ENCODE results near the gene BOLA1. TPM values are rescaled to one million over a fixed set of nuclear protein-coding genes. Genes with fewer than 3 reads are reported as not detected.

The BOLA1 gene
- total RNA-seq, 4 donors from 2014 or later = 7.4 to 61.0 (median 31.5) TPM

DNA sequence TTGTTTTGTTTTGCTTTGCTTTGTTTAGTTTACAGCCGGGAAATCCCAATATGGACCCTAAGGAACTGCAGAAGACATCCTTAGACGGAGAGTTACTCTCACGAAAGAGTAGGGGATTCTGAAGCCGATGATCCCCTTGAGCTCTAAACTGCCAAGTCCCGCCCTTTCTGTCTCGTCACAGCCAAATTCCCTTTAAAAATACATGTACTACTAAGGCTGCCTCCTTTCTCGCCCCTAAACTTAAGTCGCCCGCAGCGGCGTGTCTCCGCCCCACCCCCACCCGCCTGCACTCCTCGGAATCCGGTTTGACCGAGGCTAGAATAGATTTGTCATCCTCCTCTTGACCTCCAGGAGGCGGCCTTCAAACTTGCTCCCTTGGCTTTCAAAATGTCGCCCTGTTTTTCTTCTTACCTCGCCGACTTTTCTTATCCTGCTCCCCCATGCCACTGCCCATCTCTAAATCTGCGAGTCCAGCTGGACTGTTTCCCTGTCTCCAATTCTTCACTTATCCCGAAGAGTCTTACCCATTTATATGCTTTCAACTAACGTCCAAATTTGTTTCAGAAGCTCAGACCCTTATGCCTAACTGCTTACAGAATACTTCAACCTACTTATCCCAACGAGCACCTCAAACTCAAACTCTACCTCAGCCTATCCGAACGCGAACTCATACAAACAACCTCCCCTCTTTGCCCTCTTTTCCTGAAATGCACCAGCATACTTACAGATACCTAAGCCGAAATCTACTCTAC, 10.9 kb upstream of the BOLA1 start:
- peak overlapping the region; percentile 97 to 100 (median 98) for H3K27ac ChIP-seq
- 8% methylated on average over 22 to 28 of the region's 28 CpGs for WGBS, 2 donors (ENCODE audit: low coverage in 1 of 2)
- H3K27me3 ChIP-seq = no peaks in the 10 kb centered on the region
- peaks cover 0 to 25% (median 13%) of the 10 kb centered on the region in 4 donors for H3K4me1 ChIP-seq
- no peaks in the 10 kb centered on the region for H3K9me3 ChIP-seq
- intact Hi-C loops (cut with DNase I; ENCODE audit: low total_unique reads) = no loop called here
- peak; percentile 86 for DNase-seq
- H3K4me3 ChIP-seq = peak overlapping the region; percentile 12 to 61 (median 51)
- no peak for TF ChIP-seq POLR2AphosphoS5 (IDR thresholded peaks at IDR 0.05)
- TF ChIP-seq, protein P1, sequence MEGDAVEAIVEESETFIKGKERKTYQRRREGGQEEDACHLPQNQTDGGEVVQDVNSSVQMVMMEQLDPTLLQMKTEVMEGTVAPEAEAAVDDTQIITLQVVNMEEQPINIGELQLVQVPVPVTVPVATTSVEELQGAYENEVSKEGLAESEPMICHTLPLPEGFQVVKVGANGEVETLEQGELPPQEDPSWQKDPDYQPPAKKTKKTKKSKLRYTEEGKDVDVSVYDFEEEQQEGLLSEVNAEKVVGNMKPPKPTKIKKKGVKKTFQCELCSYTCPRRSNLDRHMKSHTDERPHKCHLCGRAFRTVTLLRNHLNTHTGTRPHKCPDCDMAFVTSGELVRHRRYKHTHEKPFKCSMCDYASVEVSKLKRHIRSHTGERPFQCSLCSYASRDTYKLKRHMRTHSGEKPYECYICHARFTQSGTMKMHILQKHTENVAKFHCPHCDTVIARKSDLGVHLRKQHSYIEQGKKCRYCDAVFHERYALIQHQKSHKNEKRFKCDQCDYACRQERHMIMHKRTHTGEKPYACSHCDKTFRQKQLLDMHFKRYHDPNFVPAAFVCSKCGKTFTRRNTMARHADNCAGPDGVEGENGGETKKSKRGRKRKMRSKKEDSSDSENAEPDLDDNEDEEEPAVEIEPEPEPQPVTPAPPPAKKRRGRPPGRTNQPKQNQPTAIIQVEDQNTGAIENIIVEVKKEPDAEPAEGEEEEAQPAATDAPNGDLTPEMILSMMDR (IDR thresholded peaks at IDR 0.05) = peak; percentile 49 to 82 (median 63)
- H3K36me3 ChIP-seq = no peaks in the 10 kb centered on the region
- in situ Hi-C loops (cut with MboI; ENCODE audit: low pct_ligation_motif_present in 1 of 4, low pct_unique_long_range_greater_than_20kb in 1 of 4, low sequenced_read_pairs in 3 of 4) = no loop called here

DNA sequence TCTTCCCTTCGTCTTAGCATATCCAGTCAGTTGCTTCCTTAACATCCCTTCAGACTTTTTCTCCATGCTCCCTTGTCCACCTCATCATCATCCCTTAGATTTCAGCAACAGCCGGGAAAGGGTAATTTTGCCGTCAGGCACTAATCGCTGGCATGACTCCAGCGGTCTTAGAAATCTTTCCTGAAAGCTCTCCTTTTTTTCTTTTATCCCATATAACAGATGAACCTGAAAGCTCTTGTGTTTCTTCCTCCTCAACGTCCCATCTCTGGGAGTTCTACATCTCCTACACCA, 10.4 kb upstream of the BOLA1 start:
- Histone ChIP-seq H3K27me3 (no peaks in the 10 kb centered on the region), H3K4me3 (peak overlapping the region in 3 of 4 donors; percentile 41 to 61 (median 61)), H3K27ac (peak overlapping the region; percentile 97 to 100 (median 98)), H3K9me3 (no peaks in the 10 kb centered on the region), H3K4me1 (peaks cover 0 to 20% (median 13%) of the 10 kb centered on the region in 4 donors), H3K36me3 (no peaks in the 10 kb centered on the region)
- intact Hi-C loops (cut with DNase I; ENCODE audit: low total_unique reads) (no loop called here), in situ Hi-C loops (cut with MboI; ENCODE audit: low pct_ligation_motif_present in 1 of 4, low pct_unique_long_range_greater_than_20kb in 1 of 4, low sequenced_read_pairs in 3 of 4) (no loop called here)
- WGBS, 2 donors (ENCODE audit: low coverage in 1 of 2) = 36 to 46% methylated on average over 2 to 6 of the region's 6 CpGs
- TF ChIP-seq POLR2A (IDR thresholded peaks at IDR 0.05) (no peak), EP300 (IDR thresholded peaks at IDR 0.05; ENCODE audit: low read depth) (no peak), POLR2AphosphoS5 (IDR thresholded peaks at IDR 0.05) (no peak)
- TF ChIP-seq, protein P1 (IDR thresholded peaks at IDR 0.05) = no peak
- no peak for DNase-seq

DNA sequence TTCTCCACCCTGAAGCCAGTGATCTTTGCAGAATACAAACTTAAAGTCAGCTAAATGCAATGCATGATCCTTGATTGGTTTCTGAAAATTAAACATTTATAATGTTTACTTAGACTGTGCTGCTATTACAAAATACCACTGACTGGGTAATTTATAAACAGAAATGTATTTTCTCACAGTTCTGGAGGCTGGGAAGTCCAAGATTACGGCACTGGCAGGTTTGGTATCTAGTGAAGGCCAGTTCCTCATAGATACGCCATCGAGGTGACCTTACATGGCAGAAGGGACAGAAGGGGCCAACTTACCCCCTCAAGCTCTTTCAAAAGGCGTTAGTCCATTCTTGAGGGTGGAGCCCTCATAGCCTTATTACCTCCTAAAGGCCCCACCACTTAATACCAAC, 2.8 kb upstream of the BOLA1 start:
- whole genome bisulfite sequencing, 2 donors (ENCODE audit: low coverage in 1 of 2) = 83 to 94% methylated on average over 3 to 4 of the region's 4 CpGs
- no peak for DNase-seq
- Histone ChIP-seq H3K27ac (no peak overlapping the region), H3K4me1 (peaks cover 3 to 9% (median 7%) of the 10 kb centered on the region in 4 donors), H3K4me3 (no peak overlapping the region), H3K9me3 (no peaks in the 10 kb centered on the region), H3K36me3 (no peaks in the 10 kb centered on the region), H3K27me3 (no peaks in the 10 kb centered on the region)
- intact Hi-C loops (cut with DNase I; ENCODE audit: low total_unique reads) (no loop called here), in situ Hi-C loops (cut with MboI; ENCODE audit: low pct_ligation_motif_present in 1 of 4, low pct_unique_long_range_greater_than_20kb in 1 of 4, low sequenced_read_pairs in 3 of 4) (no loop called here)
- TF ChIP-seq POLR2AphosphoS5 (IDR thresholded peaks at IDR 0.05) (no peak), POLR2A (IDR thresholded peaks at IDR 0.05) (no peak), EP300 (IDR thresholded peaks at IDR 0.05; ENCODE audit: low read depth) (no peak)
- TF ChIP-seq, protein P1 (IDR thresholded peaks at IDR 0.05) = no peak

DNA sequence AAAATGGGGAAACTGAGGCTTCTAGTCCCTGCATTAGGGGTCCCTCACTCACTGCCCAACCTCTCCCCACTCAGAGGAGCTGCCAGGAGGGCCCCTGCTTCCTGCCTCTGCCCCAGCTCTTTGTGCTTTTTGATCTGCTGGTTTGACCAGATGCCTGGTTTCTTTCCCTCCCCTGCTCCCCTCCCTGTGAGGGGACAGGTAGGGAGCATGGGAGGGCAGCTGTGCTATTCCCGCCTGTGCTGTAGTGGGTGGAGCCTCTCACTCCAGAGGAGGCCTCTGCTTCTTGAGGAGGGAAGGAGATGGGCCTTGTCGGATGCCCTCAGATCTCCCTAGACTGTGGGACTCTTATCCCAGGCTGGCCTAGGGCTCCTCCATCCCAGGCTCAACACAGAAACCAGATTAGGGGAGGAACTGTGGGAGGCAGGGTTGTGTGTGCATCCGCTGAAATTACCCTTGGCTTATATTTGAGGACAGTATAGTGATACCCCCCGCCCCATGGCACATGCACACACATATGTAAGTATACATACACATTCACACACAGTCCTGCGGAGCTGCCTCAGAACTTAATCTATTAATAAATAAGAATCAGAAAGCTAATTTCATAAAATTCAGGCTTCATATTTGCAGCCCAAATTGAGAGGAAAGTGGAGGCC, 4.6 kb downstream of the BOLA1 start:
- Histone ChIP-seq H3K4me1 (peaks cover 3 to 9% (median 7%) of the 10 kb centered on the region in 4 donors), H3K9me3 (no peaks in the 10 kb centered on the region), H3K27me3 (no peaks in the 10 kb centered on the region), H3K4me3 (no peak overlapping the region), H3K27ac (no peak overlapping the region), H3K36me3 (no peaks in the 10 kb centered on the region)
- no peak for DNase-seq
- no peak for TF ChIP-seq EP300 (IDR thresholded peaks at IDR 0.05; ENCODE audit: low read depth)
- TF ChIP-seq POLR2AphosphoS5 (IDR thresholded peaks at IDR 0.05) = no peak
- TF ChIP-seq, protein P1 (IDR thresholded peaks at IDR 0.05) = no peak
- no peak for TF ChIP-seq POLR2A (IDR thresholded peaks at IDR 0.05)
- intact Hi-C loops (cut with DNase I; ENCODE audit: low total_unique reads) (no loop called here), in situ Hi-C loops (cut with MboI; ENCODE audit: low pct_ligation_motif_present in 1 of 4, low pct_unique_long_range_greater_than_20kb in 1 of 4, low sequenced_read_pairs in 3 of 4) (no loop called here)
- WGBS, 2 donors (ENCODE audit: low coverage in 1 of 2) = 83% methylated on average over 5 of the region's 5 CpGs; no CpG with 5 or more reads in 1 of the 2 donors
